ENCODE measurements around the gene C1QB.

C1QB gene

DNA sequence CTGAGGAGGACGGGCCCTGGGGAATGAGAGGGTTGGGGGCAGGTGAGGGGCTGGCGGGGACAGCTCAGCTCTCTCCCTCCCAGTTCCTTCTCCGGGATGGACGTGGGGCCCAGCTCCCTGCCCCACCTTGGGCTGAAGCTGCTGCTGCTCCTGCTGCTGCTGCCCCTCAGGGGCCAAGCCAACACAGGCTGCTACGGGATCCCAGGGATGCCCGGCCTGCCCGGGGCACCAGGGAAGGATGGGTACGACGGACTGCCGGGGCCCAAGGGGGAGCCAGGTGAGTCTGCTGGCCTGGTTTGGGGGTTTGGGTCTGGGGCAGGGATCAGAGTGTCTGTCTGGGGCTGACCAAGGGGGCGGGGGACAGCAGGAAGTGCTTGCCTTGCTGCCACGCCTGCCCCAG lies 9.1 kb upstream of the C1QB start:
- TF ChIP-seq, protein P1, sequence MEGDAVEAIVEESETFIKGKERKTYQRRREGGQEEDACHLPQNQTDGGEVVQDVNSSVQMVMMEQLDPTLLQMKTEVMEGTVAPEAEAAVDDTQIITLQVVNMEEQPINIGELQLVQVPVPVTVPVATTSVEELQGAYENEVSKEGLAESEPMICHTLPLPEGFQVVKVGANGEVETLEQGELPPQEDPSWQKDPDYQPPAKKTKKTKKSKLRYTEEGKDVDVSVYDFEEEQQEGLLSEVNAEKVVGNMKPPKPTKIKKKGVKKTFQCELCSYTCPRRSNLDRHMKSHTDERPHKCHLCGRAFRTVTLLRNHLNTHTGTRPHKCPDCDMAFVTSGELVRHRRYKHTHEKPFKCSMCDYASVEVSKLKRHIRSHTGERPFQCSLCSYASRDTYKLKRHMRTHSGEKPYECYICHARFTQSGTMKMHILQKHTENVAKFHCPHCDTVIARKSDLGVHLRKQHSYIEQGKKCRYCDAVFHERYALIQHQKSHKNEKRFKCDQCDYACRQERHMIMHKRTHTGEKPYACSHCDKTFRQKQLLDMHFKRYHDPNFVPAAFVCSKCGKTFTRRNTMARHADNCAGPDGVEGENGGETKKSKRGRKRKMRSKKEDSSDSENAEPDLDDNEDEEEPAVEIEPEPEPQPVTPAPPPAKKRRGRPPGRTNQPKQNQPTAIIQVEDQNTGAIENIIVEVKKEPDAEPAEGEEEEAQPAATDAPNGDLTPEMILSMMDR (IDR thresholded peaks at IDR 0.05; ENCODE audit: control insufficient read depth, insufficient read depth, low read depth, low read length, missing control alignments), result no peak
- no peak for DNase-seq (ENCODE audit: low read depth)
- H3K4me3 ChIP-seq (ENCODE audit: control insufficient read depth, low read depth, low read length), result no peak overlapping the region

DNA sequence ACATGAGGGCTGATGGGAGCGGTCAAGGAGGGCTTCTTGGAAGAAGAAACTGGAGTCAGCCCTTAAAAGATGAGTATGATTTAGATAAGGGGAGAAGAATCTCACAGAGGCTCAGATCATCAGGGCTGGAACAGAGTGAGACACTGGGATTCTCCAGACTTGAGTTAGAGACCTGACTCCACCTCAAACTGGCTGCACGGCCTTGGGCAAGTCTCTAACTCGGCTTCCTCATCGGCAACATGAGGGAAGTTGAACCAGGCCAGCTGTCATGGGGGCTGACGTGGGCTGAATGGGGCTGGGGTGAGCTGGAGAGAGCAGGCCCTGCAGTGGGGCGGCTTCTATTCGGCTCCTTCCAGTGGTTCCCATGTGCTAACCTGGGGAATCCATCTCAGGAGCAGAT lies 7.1 kb upstream of the C1QB start:
- DNase-seq (ENCODE audit: low read depth), result no peak
- TF ChIP-seq, protein P1 (IDR thresholded peaks at IDR 0.05; ENCODE audit: control insufficient read depth, insufficient read depth, low read depth, low read length, missing control alignments), result no peak
- H3K4me3 ChIP-seq (ENCODE audit: control insufficient read depth, low read depth, low read length), result no peak overlapping the region

DNA sequence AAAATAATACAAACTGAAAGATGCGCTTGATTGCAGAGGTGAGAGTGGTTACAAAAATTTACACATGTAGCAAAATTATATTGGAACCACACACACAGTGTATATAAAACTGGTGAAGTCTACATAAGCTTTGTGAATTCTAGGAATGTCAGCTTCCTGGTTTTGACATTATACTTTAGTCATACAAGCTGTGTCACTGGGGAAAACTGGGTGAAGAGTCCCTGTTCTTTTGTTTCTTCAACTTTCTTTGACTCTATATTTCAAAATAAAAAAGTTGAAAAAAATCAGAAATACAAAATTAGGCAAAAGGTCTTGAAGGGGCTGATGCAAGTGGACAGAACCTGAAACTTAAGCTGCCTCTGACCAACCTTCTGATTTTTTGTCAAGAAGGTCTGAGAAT lies 6.7 kb upstream of the C1QB start:
- TF ChIP-seq, protein P1 (IDR thresholded peaks at IDR 0.05; ENCODE audit: control insufficient read depth, insufficient read depth, low read depth, low read length, missing control alignments), result no peak
- DNase-seq (ENCODE audit: low read depth), result no peak
- no peak overlapping the region for H3K4me3 ChIP-seq (ENCODE audit: control insufficient read depth, low read depth, low read length)

DNA sequence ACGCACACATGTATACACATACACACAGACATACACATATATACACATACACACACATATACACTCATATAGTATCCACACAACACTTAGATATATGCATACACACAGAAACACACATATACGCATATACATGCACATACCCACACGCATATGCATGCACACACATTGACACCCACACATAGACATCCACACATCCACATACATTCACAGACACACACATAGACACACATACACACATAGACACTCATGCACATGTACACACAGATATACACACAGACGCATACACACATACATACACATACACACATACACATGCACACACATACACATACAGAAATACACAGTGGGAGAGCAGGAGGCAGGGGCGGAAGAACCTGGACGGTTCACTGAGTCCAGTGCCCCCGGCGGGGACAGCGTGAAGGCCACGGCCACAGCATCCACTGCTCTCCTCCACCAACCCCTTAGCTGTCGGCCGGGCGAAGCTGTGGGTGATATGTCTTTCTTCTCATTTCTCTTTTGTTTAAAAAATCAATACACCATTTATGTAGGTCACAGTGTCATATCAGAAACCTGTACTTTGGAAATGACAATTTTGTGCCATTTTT lies 2.8 kb upstream of the C1QB start:
- no peak overlapping the region for H3K4me3 ChIP-seq (ENCODE audit: control insufficient read depth, low read depth, low read length)
- no peak for DNase-seq (ENCODE audit: low read depth)
- TF ChIP-seq, protein P1 (IDR thresholded peaks at IDR 0.05; ENCODE audit: control insufficient read depth, insufficient read depth, low read depth, low read length, missing control alignments), result no peak

GRCh38 chr1:22651941-22652856 lies 837 bp upstream of the C1QB start:
- no peak overlapping the region for H3K4me3 ChIP-seq (ENCODE audit: control insufficient read depth, low read depth, low read length)
- no peak for DNase-seq (ENCODE audit: low read depth)
- TF ChIP-seq, protein P1 (IDR thresholded peaks at IDR 0.05; ENCODE audit: control insufficient read depth, insufficient read depth, low read depth, low read length, missing control alignments), result no peak

DNA sequence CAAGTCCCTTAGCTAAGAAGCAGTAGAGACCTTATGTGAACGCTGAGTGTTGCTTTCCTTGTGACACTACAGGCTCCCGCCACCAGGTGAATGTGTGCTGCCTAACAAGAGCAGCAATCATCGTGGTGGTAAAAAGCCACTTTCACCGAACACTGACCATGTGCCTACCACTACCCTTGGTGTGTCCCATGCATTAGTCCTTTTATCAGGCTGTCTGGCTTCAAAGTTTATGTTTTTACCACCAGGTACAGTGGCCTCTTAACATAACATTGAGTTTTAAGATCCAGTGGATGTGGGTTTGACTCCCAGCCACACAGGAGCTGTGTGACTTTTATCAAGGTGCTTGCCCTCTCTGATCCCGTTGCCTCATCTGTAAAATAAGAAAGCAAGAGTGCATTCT lies 1.7 kb downstream of the C1QB start:
- no peak for DNase-seq (ENCODE audit: low read depth)
- no peak overlapping the region for H3K4me3 ChIP-seq (ENCODE audit: control insufficient read depth, low read depth, low read length)
- TF ChIP-seq, protein P1 (IDR thresholded peaks at IDR 0.05; ENCODE audit: control insufficient read depth, insufficient read depth, low read depth, low read length, missing control alignments), result no peak
